AG08396 (cell line): ENCODE results near the gene MAP2K6.

Experiments used
- DNase-seq: peaks from one replicate; pipeline ENCODE4 v3.0.0; 2012; ENCODE audit warnings: low spot score, mixed read lengths

Gene MAP2K6

DNA sequence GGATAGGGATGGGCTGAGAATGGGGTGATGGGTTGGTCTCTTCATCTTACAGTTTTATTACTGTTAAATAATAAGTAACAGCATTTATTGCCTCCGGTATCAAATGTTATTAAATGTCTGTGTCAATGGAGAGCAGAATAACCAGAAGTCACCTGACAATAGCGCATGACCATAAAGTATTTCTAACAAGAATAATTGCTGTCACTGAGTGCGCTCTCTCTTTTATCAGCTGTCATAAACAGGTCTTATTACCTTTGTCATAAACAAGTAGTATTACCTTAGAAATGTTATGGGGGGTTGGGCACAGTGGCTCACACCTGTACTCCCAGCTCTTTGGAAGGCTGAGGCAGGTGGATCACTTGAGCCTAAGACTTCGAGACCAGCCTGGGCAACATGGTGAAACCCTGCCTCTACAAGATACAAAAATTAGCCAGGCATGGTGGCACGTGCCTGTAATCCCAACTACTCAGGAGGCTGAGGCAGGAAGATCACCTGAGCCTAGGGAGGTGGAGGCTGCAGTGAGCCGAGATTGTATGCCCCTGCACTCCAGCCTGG, 120.6 kb downstream of the MAP2K6 start:
- DNase-seq = no peak

DNA sequence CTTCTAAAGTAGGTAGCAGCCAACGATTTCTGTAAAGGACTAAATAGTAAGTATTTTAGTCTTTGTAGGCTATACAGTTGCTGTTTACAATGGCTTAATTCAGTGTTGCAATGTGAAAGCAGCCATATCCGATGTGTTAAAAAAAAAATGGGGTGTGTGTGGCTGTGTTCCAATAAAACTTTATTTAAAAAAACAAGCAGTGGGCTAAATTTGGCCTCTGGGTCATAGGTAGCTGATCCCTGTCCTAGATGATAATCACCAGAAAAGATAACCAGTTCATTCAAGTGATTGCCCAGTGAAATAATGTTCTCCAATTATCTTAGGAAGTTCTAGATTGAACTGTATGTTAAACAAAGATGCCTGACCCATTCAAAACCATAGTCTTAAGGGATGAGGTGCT, 124.3 kb downstream of the MAP2K6 start:
- DNase-seq = no peak

DNA sequence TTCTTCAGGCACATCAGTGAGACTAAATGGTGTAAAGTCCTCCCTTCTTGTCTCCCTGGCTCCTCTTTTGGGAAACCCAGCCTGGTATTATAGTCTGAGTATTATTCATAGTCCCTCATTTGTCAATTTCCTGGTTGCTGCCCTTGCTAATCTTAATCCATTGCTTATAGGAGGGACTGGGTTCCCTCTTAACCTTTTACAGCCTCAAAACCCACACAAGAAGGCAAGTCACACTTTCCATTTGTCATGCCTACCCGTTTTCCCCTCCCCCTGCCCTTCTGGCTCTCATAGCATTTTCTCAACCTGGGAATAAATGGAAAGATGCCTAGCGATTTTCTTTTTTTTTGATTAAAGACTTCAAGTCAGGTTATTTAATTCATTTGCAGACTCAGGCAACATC, 124.8 kb downstream of the MAP2K6 start:
- no peak for DNase-seq

DNA sequence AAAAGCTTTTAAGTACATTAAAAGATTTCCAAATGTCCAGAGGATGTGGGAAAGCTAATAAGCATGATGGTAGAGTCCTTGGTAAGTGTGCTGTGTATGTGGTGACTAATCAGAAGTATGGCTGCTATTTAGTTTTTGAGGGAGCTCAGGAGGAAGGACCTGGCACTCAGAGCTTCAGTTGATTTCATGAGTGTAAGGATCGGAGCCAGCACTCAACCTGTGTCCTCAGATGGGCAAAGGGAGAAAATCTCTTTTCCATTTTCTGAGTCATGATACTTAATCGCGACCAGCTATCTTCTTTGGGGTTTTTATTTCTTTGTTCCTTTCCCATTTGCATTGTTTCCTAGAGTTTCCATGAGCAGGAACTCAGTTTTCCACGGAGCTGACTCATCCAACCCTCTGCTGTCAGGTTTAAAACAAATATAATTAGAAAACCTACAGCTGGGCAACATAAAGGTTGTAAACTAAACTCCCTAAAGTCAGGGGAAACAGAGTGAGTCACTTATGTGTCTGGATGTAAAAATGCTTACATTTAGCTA, 125.4 kb downstream of the MAP2K6 start:
- DNase-seq = peak; percentile 45

DNA sequence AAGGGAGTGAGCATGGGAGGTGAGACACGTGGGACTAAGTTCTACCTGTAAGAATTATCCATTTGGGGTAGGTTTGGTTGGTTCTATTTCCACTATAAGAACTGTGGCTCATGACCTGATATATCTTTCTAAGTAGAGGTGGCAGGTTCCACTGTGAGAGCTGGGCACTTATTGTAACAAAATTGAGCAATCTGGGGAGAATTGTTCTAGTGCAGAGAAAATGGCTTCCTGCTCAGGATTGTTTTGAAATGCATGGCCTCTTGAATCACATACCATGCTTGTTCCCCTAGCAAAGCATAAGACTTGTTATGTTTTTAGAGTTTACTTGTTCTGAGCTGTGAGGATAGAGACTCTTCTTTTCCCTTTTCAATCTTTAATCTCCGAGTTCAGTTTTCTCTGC, 125.9 kb downstream of the MAP2K6 start:
- DNase-seq = no peak

DNA sequence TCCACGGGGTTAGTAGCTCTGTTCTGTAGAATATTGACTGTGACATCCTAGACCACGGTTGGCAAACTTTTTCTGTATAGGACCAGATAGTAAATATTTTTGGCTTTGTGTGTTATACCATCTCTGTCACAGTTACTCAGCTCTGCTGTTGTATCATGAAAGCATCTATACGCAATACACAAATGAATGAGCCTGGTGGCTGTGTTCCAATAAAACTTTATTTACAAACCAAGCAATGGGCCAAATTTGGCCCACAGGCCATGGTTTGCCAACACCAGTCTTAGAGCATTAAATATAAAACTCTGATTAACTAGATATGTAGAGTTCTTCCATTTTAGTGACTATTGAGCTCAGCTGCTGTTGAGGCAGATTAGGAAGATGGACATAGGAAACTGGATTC, 132.7 kb downstream of the MAP2K6 start:
- no peak for DNase-seq

DNA sequence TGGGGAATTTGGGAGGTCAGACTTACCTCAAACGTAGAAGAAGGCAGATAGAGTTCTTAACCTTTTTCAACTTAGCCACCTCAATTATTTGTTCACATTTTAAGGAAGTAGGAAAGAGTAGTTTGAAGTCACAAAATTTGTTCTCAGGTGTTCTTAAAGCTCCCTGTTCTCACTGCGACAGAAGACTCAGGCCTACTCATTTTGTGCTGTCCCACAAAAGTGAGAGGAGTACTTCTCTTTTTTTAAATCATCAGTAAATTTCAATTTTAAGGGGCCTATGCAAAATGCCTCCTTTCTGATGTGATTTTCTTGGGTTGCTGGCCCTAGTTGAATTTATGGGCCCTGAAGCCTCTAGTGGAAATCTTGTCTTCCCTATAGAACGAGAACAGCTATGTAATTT, 133.4 kb downstream of the MAP2K6 start:
- DNase-seq = no peak

DNA sequence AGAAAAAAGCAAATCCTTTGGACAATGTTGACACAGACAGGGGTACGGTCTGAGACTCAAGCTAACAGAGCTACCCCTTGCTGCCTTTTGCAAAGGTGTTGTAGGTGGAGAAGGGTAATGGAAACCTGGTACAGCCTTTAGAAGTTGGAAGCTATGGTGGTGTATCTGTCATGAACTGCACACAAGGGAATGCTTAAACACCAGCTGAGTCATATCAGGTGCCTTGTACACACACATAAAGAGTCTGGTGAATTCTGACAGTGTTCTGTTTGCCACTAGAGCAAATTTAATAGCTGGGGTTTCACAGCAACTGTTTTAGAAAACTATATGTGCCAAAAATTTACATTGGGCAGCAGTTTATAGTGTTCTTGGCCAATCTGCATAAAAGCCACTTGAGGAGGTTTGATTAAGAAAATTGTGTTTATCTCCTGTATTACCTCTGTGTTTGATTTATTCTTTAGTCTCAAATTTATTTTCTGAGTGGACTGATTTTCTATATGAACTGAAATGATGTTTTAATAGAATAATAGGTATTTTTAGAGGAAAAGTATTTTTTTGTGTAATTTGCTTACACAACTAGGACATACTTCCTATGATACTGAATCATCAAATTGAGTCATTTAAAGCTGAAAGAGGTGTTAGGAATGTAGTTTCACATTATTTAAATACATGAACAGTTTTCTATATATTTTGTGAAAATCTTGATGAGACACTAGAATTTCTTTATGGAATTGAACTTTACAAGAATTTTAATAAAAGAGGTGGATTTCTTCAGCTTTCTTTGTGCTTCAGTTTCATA, 136.9 kb downstream of the MAP2K6 start:
- no peak for DNase-seq

DNA sequence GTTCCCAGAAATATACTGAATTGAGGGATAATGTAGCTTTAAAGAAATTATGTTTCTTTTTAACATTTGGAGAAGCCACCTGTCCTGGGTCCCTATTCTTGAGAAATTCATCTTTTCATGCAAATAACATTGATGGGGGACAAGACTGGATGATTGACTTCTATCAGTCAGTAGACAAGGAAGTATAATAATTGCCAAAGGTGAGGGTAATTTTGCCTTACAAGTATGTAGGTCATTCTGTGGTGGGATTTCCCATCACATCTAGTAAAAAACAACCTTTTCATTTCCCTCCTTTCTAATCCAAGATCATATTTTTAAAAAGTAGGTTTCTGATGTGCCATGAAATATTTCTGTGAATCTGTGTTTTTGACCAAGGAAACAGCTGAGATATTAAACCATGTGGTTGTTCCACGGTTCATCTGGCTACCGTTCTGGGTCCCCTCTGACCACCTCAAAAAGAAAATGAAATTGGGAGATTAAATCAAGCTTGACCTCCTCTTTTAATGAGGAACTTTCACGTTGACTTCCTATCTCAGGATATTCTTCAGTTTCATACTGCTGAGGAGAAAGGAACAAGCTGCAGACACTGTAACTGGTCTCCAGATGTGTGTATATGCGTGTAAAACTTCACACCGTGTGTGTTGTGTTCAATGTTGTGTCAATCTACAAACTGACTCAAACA, 138.6 kb downstream of the MAP2K6 start:
- DNase-seq = no peak

DNA sequence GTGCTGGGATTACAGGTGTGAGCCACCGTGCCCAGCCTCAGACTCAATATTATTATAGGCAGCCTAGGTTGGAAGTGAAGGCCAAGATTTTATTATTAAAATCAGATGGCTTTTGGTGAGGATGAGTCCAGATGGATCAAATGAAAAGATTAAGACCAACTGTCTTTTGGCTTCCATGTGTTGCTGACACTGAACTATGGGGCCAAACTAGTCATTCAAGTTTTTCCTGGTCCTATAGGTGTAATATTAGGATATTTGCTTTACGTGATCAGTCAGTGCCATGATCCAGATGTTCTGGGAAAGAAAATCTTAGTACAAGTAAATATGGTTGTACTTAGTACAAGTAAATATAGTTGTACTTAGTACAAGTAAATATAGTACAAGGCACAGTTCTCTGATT, 140.6 kb downstream of the MAP2K6 start:
- DNase-seq = no peak

DNA sequence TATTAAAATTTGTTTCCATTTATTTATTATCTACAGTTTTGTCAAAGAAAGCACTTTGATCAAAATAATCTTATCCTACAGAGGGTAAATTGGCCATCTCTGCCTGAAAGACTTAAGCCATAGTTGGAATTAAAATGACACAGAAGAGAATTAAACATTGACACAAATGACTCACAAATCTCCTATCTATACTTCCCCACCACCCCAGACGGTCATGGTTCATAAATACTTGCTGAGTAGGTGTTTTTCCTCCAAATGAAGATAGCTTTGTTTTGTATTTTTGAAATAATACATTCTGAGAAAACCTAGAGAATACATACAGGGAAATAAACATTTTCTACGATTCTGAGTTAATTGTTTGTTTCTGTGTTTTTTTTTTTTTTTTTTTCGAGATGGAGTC, 142.8 kb downstream of the MAP2K6 start:
- DNase-seq = no peak

DNA sequence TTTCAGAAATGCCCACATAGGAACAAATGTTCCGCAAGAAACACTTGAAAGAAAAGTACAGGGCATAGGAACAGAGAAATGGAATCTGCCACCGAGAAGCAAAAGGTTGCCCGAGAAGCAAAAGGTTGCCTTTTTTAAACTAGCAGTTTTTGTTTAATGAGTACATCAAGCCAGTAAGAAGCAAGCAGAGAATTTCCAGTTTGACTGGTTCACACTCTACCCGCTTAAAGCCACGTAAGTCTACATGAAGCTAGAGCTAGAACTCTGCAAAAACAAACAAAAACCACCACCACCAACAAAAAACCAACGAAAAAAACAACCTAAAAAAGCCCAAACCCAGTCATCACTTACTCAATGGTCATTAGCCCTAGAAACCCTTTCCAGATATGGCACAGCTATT, 144.3 kb downstream of the MAP2K6 start:
- no peak for DNase-seq

DNA sequence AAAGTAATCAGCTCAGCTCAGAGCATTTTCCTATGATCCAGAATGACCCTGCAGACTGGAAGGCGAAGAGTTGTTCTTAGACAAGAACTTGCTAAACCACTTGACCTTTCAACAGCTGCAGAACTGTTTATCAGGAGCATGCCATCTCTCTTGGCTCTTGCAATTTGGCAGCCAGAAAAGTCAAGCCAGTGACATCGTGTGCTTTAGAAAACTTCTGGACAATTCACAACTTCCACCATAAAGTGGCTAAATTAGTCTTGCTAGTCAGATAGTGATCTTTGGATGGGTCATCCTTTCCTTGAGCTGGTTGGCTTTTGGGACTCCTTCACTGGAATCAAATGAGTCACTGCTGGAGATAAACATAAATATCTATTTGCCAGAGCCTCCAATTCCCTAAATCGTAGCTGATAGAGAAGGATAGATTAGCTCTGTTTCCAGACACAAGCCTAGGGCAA, 146.5 kb downstream of the MAP2K6 start:
- no peak for DNase-seq

DNA sequence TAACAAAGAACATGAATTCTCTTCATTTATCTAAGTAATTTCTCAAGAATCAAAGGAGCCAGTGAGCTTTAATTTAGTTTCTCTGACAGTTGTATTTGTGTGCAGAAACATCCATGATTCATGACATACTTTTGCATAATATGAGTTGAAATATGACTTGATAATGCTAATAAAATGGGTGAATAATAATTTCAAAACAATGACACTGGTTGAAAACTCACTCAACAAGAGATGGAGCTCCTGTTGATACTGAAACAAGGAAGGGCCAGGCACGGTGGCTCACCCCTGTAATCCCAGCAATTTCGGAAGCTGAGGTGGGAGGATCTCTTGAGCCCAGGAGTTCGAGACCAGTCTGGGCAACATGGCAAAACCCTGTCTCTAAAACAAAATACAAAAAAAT, 147.0 kb downstream of the MAP2K6 start:
- DNase-seq = no peak

DNA sequence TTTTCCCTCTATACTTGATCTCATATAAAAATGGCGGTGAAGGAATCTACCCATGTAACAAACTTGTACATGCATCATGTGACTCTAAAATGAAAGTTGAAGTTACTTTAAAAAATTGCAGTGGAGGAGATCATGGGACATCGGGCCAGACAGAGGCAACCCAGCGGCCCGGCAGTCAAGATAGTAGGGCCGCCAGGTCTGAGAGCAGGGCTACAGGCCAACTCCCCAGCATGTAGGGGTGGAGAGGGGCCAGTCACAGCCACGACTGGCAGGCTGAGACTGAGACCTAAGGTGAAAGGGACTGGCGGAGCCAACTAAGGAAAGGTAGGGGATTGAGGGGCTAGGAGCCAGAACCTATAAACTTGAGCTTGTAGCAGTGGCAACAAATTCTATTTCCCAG, 150.9 kb downstream of the MAP2K6 start:
- DNase-seq = no peak

DNA sequence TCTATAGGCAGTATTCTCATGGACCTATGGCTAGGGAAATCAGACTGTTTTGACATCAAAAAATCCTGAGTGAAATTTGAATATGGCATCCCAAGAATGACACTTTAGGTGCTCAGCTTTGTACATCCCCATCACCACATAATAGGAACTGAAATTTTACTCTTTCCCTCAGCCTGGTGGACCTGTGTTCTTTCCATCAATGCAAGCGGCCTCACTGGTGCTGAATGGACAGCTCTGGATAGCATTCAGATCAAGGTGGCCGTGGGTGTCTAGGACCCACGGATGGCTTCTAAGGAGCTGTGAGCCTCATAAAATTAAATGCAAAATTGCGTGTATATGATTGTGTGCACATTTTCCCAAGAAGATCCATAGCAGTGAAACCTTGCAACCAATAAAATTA, 152.6 kb downstream of the MAP2K6 start:
- peak; percentile 18 for DNase-seq

DNA sequence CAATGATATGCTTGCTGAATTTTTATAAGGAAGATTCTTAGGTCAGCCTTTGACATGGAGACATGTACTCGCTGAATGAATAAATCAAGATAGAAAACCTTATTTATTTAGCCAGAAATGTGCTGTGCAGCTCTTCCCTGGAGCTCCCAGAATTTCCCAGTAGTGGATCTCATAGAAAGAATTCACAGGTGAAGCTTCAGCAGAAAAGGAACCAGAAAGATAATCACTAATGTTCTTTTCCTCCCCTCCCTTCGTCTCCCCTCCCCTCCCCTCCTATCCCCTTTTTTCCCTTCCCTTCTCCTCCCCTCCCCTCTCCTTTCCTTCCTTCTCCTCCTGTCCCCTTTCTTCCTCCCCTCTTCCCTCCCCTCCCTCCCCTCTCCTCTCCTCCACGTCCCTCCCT, 158.2 kb downstream of the MAP2K6 start:
- no peak for DNase-seq

DNA sequence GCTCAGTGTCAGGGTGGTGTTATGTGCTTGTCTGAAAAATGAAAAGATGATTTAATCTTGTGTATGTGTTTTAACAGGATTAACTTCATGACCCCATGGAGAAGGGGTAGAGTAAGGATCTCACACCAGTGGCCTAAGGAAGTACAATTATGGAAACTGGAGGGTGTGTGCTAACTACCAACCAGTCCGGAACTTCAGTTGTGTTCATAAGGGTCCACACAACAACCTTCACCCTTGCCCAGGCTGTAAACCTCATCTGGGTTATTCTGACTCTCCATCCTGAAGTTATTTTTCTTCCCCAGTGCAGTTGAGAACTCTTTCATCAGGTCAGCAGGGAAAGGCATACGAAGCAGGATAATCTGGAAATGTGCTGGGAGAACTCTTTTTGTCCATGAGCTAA, 158.9 kb downstream of the MAP2K6 start:
- no peak for DNase-seq

DNA sequence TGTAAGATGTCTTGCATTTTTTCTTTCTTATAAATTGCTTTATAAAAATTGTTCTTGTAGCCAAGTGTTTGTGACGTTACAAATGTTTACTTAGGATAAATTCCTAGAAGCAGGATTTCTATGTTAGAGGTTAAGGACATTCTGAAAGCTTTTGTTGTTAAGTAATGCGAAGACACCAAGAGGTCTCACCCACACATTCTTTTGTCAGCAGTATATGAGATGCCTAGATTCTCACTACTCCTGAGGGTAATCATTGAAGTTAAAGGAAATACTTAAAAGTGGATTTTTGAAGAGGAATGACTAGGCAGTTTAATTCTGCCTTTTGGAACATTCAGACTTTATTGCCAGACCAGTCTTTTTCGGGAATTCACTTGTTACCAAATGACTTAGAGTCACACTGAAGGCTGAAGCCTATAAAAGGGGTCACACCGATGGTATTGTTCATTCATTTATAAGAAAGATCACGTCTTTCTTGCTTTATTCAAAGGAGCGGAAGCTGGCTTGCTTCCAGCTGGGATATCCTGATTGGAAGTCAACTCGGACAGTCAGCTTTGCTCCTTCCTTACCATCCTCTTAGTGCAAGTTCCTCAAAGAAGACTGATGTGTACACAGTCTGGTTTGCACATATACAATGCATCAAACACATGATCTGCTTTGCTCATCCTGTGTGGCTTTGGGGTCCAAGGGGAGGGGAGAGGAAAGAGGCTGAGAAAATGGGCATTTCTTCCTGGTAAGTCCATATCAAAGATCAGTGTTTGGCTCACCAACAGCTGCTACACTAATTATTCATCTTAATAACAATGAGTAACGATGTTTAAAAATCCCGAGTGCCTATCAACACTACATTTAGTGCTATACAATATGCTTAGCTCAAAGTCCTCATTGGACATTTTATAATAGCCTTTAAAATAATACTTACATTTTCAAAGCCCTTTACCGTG, 160.0 kb downstream of the MAP2K6 start:
- DNase-seq = no peak

DNA sequence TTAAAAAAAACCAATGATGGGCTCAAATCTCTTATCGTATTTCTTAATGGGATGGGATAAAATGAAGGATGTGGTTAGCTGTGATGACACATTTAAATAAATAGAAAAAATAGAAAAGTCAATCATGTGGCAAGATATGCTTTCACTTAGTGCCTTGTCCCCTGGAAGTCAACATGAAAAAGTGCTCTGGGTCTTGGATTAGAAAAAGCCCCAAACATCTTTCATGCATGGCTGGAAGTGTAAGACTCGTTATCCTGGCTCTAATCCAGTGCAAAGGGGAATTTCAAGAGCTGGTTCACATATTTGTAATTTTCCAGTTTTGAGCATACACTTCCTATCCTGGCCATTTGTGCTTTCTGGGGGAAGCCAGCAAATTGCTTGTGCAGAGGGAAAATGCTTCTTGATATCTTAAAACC, 160.9 kb downstream of the MAP2K6 start:
- no peak for DNase-seq

DNA sequence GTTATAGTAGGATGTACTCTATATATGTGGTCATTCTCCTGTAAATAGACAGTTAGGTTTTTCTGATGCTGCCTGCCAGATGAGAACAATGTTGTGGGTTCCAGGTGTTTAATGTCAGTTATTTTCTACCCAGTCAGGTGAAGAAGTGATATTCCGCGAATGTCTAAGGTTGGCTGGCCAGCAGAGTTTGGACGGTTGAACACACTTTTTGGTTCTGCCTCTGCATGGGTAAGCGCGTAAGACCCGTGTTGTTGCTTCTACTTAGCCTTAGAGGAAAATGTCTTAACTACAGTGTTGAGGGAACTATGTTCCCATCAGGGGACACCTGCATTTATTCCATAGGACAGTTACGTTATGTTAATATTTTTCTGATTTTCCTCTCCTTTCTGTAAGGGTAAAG, 162.6 kb downstream of the MAP2K6 start:
- no peak for DNase-seq

DNA sequence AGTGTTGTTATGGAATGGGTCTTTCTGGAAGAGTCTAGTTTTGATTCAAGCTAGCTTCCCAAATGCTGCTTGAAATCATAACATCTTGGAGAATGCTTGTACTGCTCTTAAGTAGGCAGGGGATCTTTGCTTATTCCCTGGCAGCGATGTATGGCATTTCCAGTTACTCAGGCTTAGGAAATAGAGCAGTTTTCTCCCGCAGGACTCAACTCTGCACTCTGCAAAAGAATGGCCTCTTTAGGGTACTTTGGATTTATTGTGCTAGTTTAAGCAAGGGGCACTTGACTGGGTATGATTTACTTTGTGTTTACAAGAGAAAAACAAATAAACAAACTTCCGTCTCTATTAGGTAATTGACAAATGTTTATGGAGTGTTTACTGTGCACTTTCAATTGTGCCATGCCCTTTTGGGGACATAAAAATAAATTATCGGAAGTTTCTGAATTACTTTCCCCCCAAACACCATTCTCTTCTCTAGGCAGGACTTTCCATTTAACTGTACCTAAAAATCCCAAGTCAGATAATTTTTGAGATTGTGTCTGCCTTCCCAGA, 164.0 kb downstream of the MAP2K6 start:
- DNase-seq = no peak
